Activated effector memory CD4-positive, alpha-beta T cell treated with anti-CD3 and anti-CD28 coated beads, Interleukin-2, amount 50 U/mL, for 16 hours (primary cell): ENCODE results near the gene LIFR.
"Not testable (repeated sequence)": the region's sequence is repeated elsewhere in the genome, so short reads cannot be mapped to it uniquely, and the experiment has no call there.

ENCODE experiments used
- DNase-seq: peaks from one replicate; pipeline ENCODE4 v3.0.0-alpha.2; 2020

LIFR gene, protein sequence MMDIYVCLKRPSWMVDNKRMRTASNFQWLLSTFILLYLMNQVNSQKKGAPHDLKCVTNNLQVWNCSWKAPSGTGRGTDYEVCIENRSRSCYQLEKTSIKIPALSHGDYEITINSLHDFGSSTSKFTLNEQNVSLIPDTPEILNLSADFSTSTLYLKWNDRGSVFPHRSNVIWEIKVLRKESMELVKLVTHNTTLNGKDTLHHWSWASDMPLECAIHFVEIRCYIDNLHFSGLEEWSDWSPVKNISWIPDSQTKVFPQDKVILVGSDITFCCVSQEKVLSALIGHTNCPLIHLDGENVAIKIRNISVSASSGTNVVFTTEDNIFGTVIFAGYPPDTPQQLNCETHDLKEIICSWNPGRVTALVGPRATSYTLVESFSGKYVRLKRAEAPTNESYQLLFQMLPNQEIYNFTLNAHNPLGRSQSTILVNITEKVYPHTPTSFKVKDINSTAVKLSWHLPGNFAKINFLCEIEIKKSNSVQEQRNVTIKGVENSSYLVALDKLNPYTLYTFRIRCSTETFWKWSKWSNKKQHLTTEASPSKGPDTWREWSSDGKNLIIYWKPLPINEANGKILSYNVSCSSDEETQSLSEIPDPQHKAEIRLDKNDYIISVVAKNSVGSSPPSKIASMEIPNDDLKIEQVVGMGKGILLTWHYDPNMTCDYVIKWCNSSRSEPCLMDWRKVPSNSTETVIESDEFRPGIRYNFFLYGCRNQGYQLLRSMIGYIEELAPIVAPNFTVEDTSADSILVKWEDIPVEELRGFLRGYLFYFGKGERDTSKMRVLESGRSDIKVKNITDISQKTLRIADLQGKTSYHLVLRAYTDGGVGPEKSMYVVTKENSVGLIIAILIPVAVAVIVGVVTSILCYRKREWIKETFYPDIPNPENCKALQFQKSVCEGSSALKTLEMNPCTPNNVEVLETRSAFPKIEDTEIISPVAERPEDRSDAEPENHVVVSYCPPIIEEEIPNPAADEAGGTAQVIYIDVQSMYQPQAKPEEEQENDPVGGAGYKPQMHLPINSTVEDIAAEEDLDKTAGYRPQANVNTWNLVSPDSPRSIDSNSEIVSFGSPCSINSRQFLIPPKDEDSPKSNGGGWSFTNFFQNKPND

DNA sequence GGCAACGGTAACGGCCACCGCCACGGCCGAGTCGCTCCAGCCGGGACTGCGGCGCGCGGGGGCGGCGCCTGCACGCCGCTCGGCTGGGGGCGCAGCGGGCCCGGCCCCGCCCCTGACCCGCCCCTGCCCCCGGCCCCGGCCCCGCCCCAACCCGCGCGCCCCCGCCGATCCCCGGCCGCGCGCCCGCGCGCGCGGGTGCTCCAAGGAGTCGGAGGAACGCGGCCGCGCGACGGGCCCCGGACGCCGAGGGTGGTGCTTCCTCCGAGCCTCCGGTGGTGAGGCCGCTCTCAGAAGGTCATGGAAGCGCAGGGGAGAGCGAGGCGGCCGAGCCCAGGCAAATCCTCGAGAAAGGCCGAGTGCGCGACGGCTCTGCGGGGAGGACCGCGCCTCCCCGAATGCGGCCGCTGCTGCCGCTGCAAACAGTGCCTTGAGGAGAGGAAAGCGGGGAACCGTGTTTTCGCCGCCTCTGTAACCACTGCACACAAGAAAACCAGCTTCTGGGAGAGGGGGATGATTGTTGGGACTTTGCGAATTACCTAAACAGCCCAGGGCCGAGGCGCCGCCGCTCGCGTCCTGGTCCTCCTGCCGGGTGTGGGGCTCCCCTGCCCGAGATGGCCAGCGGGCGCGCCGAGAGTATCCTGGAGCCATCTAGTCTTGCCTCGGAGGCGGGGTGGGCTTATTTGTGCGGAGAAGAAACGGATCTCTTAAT lies at the start of gene LIFR:
TSS of gene LIFR (minus strand) at position 48 of the 709 bp plus-strand sequence. CDS start 25,999 bp downstream, outside the sequence.
- peak; percentile 75 for DNase-seq

DNA sequence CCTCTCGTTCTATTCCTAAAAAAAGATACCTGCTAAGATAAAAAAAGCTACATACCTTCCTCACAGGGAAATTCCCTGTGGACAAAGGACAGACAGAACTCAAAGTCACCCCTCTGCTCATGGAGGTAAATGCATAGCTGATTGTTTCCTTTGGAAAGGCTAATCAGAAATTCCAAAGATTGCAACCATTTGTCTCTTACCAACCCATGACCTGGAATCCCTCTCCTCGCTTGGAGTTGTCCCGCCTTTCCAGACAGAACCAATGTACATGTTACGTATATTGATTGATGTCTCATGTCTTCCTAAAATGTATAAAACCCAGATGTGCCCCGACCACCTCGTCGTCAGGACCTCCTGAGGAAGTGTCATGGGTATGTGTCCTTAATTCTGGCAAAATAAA lies 49.2 kb upstream of the LIFR start:
- DNase-seq: no peak

DNA sequence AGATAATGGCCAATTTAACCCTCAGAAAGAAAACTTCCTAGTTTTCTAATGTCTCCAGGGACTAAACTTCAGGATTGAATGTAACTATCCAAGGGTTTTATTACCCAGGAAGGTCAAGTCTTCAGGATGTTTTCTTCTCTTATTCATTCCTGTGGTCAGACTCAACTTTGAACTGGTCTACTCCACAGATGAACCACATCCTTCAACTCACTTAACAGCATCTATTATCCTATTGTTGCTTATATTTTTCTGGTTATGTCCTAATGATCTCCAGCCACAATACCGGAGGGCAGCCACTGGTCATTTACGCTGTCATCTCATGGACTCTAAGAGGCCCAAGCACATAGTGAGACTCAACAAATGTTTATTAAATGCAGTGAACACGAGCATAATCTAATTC lies 47.2 kb upstream of the LIFR start:
- no peak for DNase-seq

DNA sequence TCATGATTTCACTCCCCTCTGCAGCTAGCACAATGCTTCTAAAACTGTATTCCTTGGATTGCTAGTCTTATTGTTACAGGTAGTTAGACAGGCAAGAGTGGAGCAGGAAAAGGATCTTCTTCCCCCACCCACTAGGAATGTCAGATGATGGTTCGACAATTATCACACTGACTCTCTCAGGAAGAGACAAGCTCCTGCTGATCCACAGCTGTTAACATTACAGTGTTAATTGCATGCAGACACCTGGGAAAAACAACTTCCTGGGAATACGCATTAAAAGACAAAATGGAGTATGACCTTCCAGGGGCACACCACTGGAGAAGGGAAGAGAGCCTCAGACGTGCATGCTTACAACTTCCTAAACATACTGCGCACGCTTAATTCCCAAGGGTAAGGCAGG lies 46.2 kb upstream of the LIFR start:
- DNase-seq: no peak

DNA sequence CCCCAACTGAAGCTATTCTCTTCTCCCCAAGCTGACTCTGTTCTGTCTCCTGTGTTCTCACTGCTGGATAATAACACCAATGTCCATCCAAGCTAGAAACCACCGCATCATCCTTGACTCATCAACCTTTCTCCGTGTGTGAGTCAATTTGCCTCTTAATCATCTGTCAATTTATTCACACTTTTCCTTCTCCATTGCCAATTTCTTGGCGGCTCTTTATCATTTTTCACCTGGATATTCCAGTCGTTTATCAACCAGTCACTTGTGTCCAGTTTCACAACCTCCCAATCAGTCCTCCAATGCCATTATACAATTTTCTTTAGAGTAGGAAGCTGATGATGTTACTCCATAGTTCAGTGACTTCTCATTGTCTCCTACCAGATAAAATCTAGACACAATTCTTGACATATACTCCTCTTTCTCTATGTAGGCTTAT lies 45.4 kb upstream of the LIFR start:
- DNase-seq: no peak

DNA sequence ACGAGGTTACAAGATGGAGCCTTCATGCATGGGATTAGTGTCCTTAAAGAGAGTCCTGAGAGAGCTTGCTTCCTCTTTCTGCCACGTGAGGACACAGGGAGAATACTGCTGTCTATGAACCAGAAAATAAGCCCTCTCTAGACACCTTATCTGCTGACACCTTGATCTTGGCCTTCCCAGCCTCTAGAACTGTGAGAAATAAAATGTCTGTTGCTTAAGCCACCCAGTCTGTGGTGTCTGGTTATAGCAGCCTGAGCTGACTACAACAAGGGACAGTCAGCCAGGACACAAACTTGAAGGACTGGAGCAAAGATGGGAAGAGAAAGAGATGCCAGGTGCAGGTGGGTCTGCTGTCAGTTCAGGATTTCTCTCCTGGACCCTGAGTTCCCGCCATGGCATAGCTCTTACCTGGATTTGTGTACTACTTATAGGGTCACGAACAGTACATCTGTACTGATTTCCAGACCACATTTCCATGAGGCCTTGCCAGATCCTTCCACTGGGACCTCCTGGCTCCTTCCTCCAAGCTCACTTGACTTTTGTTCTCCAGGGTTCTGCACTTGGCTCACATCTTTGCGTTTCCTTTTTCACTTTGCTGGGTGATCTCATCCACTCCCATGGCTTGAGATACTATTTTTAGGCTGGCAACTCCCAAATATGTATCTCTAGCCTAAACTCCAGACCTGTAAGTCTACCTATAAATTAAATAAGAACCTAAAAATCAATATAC lies 44.9 kb upstream of the LIFR start:
- no peak for DNase-seq

DNA sequence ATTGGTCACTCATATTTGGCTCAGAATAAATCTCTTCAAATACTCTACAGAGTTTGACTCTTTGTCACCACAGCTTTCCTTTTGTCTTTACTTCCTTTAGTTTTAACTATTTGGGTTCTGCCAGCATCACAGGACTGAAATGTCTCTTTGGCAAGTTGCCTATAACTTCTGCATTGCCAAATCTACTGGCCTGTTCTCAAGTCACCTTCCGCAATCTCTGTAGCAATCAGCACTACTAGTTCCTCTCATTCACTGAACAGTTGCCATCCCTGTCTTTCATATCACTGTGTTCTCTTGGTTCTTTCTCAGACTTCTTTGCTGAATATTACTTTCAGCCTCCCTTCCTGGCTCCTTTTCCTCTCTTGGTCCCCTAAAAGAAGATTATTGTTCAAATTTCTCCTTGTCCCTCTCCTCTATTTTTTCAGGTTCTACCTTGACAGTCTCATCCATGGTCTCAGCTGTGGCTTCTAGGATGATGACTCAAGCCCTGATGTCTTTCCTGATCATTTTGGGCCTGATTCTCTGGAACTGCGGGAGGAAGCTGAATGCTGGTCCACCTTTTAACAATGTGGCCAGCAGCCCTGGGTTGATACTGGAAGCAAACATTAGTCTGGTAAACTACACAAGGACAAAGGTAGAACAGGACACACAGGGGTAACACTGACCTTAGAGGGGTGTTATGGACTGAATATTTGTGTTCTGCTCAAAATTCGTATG lies 44.0 kb upstream of the LIFR start:
- DNase-seq: no peak

DNA sequence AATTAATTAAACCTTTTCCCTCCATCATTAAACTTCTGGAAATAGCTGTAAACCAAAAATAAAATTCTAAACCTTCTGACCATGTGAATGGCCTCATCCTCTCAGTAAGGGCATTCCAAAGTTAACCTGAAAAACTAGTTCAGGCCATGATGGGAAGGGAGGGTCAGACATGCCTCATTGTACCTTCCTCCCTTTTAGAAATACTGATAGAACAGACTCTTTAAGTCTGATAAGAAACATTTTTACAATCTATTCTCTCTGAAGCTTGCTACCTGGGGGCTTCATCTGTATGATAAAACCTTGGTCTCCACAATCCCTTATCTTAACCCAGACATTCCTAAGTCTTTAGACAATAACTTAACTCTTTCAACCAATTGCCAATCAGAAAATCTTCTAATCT lies 43.3 kb upstream of the LIFR start:
- DNase-seq: not testable (repeated sequence)

DNA sequence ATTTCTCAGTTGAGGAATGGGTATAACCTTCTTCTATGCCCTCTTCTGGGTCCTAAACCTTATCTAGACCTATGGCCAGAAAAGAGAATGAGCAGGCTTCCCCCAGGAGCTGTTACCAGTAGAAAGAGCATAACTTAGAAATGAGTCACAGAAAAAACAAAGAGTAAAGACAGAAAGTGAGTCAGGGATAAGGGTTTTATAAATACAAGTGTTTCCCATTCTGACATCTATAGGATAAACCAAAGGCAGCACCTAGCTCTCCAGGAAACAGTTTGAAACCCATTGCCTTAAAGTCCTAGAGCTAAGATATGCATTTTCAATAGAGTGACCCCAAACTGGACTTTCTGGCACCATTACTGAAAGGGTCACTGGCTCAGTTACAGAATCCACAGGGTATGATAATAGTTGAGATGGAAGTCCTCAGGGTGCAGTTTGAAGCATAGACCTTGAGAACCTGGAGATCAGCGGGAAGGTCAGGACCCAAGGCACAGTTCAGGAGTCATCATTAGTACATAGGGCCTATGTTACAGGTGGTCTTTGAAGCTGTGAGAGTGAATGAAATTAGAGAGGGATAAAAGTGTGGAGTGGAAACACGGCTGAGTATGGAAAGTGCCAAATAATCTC lies 42.7 kb upstream of the LIFR start:
- DNase-seq: no peak

DNA sequence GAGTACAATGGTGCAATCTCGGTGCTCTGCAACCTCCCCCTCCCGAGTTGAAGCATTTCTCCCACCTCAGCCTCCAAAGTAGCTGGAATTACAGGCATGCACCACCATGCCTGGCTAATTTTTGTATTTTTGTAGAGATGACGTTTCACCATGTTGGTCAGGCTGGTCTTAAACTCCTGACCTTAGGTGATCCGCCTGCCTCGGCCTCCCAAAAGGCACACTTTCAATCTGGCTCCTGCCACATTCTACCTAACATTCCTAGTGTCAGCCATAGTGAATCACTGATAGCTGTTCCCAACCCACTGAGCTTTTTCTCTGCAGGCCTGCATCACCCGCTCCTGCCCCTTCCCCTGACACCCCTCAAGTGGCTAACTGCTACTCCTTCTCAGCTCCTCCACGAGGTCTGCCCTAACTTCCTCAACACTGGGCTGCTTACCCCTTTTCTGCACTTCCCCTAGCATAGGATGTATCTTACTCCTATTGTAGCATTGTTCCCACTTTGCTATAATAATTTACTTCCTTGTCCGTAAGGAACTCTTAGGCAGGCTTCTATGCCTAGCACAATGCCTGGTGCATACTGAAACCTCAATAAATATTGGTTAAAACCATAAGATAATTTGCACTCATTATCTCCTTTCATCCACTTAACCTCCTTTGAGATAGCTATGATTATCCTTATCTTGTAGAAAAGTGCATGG lies 42.0 kb upstream of the LIFR start:
- no peak for DNase-seq

DNA sequence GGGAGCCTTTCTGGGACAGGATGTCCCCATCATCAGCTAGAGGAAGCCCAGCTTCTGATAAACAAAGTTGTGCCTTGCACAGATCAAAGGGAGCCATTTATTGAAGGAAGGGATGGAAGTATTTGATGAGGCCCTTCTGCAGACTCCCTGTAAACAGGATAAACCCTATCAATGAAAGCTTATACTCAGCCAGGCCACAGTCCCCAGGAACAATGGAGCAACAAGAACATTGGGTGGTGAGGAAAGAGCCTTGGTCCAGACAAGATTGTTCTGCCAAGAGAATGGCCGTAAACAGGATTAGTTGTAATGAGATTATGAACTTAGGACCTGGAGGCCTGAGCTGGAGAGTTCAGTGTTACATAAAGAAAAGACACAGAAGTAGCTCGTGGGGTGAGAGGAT lies 40.5 kb upstream of the LIFR start:
- no peak for DNase-seq

DNA sequence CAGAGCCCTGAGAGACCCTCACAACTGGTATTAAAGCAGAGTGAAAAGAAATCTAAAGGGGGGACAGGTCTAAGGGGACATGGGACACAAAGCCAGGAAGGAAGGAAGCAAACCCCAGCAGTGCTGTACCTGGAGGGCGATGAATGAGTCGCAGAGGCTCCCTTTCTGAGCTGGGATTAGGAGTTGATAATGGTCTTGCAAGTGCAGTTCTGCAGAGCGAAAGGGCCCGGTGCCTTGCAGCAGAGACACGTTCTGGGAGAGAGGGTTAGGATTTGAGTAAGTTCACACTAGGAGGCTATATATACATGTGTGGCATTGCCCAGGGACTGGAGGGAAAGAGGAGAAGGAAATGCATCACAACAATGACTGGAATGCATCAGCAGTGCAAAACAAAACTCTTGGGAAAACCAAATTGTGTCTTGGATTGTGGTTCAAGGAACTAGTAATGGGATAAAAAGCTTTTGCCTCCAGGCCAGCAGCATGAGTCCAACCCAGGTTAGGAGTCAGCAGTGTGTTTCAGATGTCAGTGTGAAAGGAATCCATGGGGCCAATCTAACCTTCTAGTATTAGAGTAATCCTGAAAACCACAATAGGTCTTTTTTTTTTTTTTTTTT lies 38.8 kb upstream of the LIFR start:
- no peak for DNase-seq

DNA sequence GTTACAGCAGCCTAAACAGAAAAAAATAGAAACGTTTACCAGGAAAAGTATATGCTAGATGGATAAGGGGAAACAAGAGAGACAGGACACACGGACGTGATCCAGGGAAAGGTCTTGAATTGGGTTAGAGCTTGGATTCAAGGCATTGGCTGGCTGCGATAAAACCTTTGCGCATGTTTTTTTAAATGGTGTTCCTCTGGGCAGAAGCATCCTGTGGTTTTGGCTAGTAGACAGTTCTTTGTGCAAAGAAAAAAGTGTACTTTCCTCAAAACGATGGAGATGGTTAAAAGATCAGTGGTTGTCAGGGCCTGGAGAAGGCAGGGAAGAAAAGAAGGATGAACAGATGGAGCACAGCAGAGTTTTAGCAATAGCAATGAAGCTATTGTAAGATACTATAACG lies 37.5 kb upstream of the LIFR start:
- DNase-seq: no peak

DNA sequence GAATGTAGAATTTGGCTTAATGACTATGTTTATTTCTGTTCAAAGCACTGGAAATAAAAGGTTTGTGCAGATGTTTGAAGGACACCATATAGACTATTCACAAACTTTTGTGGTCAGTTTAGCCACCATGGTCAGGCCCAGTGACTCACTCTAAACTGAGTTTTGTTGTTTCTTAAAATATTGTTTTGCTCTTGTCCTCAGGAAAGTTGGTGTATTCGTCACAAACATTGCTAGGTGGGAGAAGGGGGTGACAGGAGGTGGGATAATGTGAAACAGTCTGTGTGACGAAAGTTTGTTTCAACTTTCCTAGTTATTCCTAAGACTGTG lies 35.0 kb upstream of the LIFR start:
- DNase-seq: no peak

DNA sequence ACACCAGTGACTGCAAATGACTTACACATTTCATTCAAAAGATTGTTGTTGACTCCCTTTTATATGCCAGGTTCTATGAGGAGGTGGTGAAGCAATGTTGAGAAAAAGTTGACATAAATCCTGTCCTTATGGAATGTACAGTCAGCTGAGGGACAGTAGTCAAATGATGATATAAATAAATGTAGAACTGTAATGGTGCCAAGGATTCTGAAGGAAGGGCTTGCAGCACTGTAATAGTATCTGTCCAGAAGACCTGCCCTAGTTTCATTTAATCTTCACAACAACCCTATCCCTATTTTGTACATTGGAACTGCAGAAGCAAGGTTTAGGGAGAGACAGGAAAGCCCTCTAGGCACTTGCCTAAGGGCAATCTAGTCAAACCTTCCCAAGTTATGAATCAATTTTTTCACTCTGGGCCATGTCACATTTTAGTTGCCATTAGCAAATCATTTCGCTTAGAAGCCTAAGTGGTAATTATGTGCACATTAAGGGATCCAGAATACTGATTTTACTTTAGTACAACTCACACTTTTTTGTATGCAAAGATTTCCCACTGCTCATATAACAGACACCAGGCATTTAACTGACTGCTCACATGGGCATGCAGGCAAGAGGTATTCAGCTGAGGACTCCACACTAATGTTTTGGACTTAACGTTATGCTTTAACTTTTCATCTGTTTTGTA lies 34.5 kb upstream of the LIFR start:
- DNase-seq: no peak

DNA sequence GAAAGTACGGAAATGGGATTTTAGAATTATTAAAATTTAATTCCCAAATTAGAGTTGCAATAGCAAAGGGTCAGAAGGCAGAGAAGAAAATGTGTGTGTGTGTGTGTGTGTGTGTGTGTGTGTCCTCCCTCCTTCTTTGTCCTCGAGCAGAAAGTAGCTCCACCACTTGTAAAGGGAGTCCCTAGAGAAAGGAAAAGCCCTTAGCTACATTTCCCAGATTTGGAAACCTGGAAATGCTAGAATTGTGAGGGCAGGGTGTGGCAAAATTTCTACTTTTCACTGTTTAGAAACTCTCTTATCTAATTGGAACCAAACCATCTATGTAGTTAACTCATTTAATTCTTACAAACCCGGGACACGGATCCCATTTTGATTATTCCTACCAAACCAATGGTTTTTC lies 33.2 kb upstream of the LIFR start:
- DNase-seq: no peak

DNA sequence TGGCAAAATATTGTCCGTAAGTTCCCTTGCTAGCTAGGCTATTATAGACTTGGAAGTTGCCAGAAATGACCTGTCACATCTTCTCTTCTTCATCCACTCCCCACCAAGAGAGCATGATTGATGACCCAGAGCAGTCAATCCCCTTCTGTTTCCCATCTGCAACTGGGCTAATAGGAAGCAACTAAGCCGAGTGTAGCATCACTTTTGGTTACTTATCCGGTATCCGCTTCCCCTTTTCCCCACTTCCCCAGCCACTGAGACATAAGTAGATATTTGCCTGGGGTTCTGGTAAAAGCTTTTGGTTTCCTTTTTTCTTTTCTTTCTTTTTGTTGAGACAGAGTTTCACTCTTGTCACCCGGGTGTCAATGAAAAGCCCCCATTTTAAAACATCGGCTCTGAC lies 29.4 kb upstream of the LIFR start:
- DNase-seq: no peak

DNA sequence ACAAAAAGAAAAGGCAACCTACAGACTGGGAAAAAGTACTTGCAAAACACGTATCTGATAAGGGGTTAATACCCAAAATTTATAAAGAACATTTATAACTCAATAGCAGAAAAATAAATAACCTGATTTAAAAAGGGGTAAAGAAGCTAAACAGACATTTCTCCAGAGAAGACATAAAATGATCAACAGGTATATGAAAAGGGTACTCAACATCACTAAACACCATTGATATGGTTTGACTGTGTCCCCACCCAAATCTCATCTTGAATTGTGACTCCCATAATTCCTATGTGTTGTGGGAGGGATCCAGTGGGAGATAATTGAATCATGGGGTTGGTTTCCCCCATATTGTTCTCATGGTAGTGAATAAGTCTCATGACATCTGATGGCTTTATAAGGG lies 27.1 kb upstream of the LIFR start:
- no peak for DNase-seq

DNA sequence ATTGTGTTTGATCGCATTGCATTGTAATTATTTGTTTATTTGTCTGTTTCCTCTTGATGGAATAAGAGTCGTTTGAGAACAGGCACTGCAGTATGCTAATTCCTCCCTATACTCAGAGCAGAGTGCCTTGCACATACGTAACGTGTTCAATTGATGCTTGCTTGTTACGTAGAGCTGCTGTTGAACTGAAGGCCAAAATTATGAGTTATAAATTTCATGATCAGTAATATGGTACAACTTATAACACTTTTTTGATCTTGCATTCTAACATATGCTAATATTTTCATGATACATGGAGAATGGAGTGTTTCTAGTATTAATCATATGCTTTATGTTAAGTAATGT lies 26.5 kb upstream of the LIFR start:
- no peak for DNase-seq
